ENCODE results near the gene DPY19L1. TPM values are rescaled to one million over a fixed set of nuclear protein-coding genes. Genes with fewer than 3 reads are reported as not detected.

The DPY19L1 gene
- total RNA-seq, 1 donor from 2014 or later, result 33.6 TPM

- H3K36me3 Mint-ChIP-seq (ENCODE audit: low read depth, unreplicated experiment), result no peaks in the 10 kb centered on the region
- no peak for TF ChIP-seq CTCF (IDR thresholded peaks at IDR 0.05; ENCODE audit: unreplicated experiment)
- H3K27me3 Mint-ChIP-seq (ENCODE audit: unreplicated experiment), result peaks cover 4% of the 10 kb centered on the region
- no peaks in the 10 kb centered on the region for H3K9me3 Mint-ChIP-seq (ENCODE audit: unreplicated experiment)
- peak overlapping the region; percentile 48 for H3K4me3 Mint-ChIP-seq (ENCODE audit: unreplicated experiment)
- DNase-seq (ENCODE audit: low spot score), result no peak
- peaks cover 31% of the 10 kb centered on the region for H3K4me1 Mint-ChIP-seq (ENCODE audit: unreplicated experiment)
- peak overlapping the region; percentile 5 for H3K27ac Mint-ChIP-seq (ENCODE audit: unreplicated experiment)
Measured at GRCh38 chr7:35035511-35035961, 1.7 kb downstream of the DPY19L1 start.

- DNase-seq (ENCODE audit: low spot score), result no peak
- Mint-ChIP-seq H3K27me3 (ENCODE audit: unreplicated experiment) (no peaks in the 10 kb centered on the region), H3K4me1 (ENCODE audit: unreplicated experiment) (peaks cover 26% of the 10 kb centered on the region), H3K36me3 (ENCODE audit: low read depth, unreplicated experiment) (no peaks in the 10 kb centered on the region), H3K9me3 (ENCODE audit: unreplicated experiment) (no peaks in the 10 kb centered on the region), H3K27ac (ENCODE audit: unreplicated experiment) (no peak overlapping the region), H3K4me3 (ENCODE audit: unreplicated experiment) (no peak overlapping the region)
- no peak for TF ChIP-seq CTCF (IDR thresholded peaks at IDR 0.05; ENCODE audit: unreplicated experiment)
Measured at GRCh38 chr7:35032166-35032565, 5.1 kb downstream of the DPY19L1 start.

GRCh38 chr7:35030848-35031247 is 6.4 kb downstream of the DPY19L1 start:
- H3K4me1 Mint-ChIP-seq (ENCODE audit: unreplicated experiment), result peaks cover 21% of the 10 kb centered on the region
- DNase-seq (ENCODE audit: low spot score), result no peak
- H3K27ac Mint-ChIP-seq (ENCODE audit: unreplicated experiment), result no peak overlapping the region
- no peak for TF ChIP-seq CTCF (IDR thresholded peaks at IDR 0.05; ENCODE audit: unreplicated experiment)
- H3K36me3 Mint-ChIP-seq (ENCODE audit: low read depth, unreplicated experiment), result no peaks in the 10 kb centered on the region
- H3K9me3 Mint-ChIP-seq (ENCODE audit: unreplicated experiment), result no peaks in the 10 kb centered on the region
- H3K27me3 Mint-ChIP-seq (ENCODE audit: unreplicated experiment), result no peaks in the 10 kb centered on the region
- no peak overlapping the region for H3K4me3 Mint-ChIP-seq (ENCODE audit: unreplicated experiment)

- H3K36me3 Mint-ChIP-seq (ENCODE audit: low read depth, unreplicated experiment), result no peaks in the 10 kb centered on the region
- no peaks in the 10 kb centered on the region for H3K27me3 Mint-ChIP-seq (ENCODE audit: unreplicated experiment)
- DNase-seq (ENCODE audit: low spot score), result no peak
- H3K27ac Mint-ChIP-seq (ENCODE audit: unreplicated experiment), result no peak overlapping the region
- H3K9me3 Mint-ChIP-seq (ENCODE audit: unreplicated experiment), result no peaks in the 10 kb centered on the region
- no peak overlapping the region for H3K4me3 Mint-ChIP-seq (ENCODE audit: unreplicated experiment)
- peaks cover 10% of the 10 kb centered on the region for H3K4me1 Mint-ChIP-seq (ENCODE audit: unreplicated experiment)
- TF ChIP-seq CTCF (IDR thresholded peaks at IDR 0.05; ENCODE audit: unreplicated experiment), result no peak
Measured at GRCh38 chr7:35029311-35029710, 8.0 kb downstream of the DPY19L1 start.

GRCh38 chr7:35026150-35026549 is 11.1 kb downstream of the DPY19L1 start:
- Mint-ChIP-seq H3K27me3 (ENCODE audit: unreplicated experiment) (no peaks in the 10 kb centered on the region), H3K4me1 (ENCODE audit: unreplicated experiment) (peaks cover 5% of the 10 kb centered on the region), H3K27ac (ENCODE audit: unreplicated experiment) (no peak overlapping the region), H3K9me3 (ENCODE audit: unreplicated experiment) (no peaks in the 10 kb centered on the region), H3K4me3 (ENCODE audit: unreplicated experiment) (no peak overlapping the region), H3K36me3 (ENCODE audit: low read depth, unreplicated experiment) (no peaks in the 10 kb centered on the region)
- DNase-seq (ENCODE audit: low spot score), result no peak
- no peak for TF ChIP-seq CTCF (IDR thresholded peaks at IDR 0.05; ENCODE audit: unreplicated experiment)

Data from endothelial cell (in vitro differentiated cells).